HepG2 (cell line): Measurements from ENCODE around the gene UNC93A.

ENCODE experiments used
- KDM1A ChIP-seq: IDR thresholded peaks from 2 replicates; pipeline ENCODE4 v1.6.1; 2016; ENCODE audit warnings: missing compliant biosample characterization
- NFE2L1 ChIP-seq: sonication (generic); formaldehyde crosslinking; IDR thresholded peaks from 2 replicates; pipeline ENCODE4 v1.4.0; 2020; ENCODE audit warnings: missing genetic modification reagents, mild to moderate bottlenecking, borderline replicate concordance
- NR2C2 ChIP-seq: sonication (generic); formaldehyde crosslinking; IDR thresholded peaks from 2 replicates; pipeline ENCODE4 v1.4.0; 2020; ENCODE audit warnings: missing genetic modification reagents, mild to moderate bottlenecking, moderate library complexity, borderline replicate concordance
- POLR2A ChIP-seq, 2 experiments: IDR thresholded peaks; 2 replicates each; pipeline ENCODE4 v1.6.1; 2011; ENCODE audit warnings: low read depth in 2 of 2, low read length in 2 of 2, mild to moderate bottlenecking in 1 of 2, moderate library complexity in 1 of 2; ENCODE audit not compliant: insufficient read depth in 1 of 2
- REXO4 ChIP-seq: sonication (generic); formaldehyde crosslinking; IDR thresholded peaks from 2 replicates; pipeline ENCODE4 v1.8.0; 2022; ENCODE audit warnings: missing genetic modification reagents, mild to moderate bottlenecking, borderline replicate concordance
- ZNF792 ChIP-seq: IDR thresholded peaks from 2 replicates; pipeline ENCODE4 v1.6.1; 2016

- TF ChIP-seq ZNF792 (no peak), REXO4 (CRISPR knock-in tag) (no peak), KDM1A (CRISPR knock-in tag) (no peak), NR2C2 (no peak), NFE2L1 (CRISPR knock-in tag) (no peak), POLR2A (IDR thresholded peaks at IDR 0.05; ENCODE audit: insufficient read depth in 1 of 2, low read depth in 2 of 2, low read length in 2 of 2) (no peak)
Measured at GRCh38 chr6:167356874-167357273, 65.8 kb downstream of the UNC93A start.
